Smooth muscle cell (in vitro differentiated cells): ENCODE measurements around the gene PCGF3. TPM values are rescaled to one million over a fixed set of nuclear protein-coding genes. Genes with fewer than 3 reads are reported as not detected.
A peak's percentile ranks its signal among the peaks of the same experiment; 100 is the strongest.

Source experiments
- DNase-seq: peaks from one replicate; lab custom pipeline; 2025; ENCODE audit not compliant: unreplicated experiment; lab: John Stamatoyannopoulos, UW
- H2AFZ ChIP-seq: fragments of 200-600 bp; sonication (generic); 2 replicates; pipeline ENCODE4 v1.6.0; 2016; ENCODE audit warnings: antibody characterized with exemption, low read depth, mild to moderate bottlenecking
- H3F3A ChIP-seq: fragments of 200-600 bp; sonication (generic); 2 replicates; pipeline ENCODE4 v1.6.0; 2017; ENCODE audit warnings: antibody characterized with exemption, low read depth
- H3K27ac ChIP-seq: fragments of 200-600 bp; sonication (generic); 2 replicates; pipeline ENCODE4 v1.5.1; 2016; ENCODE audit warnings: low read depth, mild to moderate bottlenecking
- H3K27me3 ChIP-seq: fragments of 200-600 bp; sonication (generic); 2 replicates; pipeline ENCODE4 v1.6.1; 2016; ENCODE audit warnings: low read depth, mild to moderate bottlenecking
- H3K36me3 ChIP-seq: fragments of 200-600 bp; sonication (generic); 2 replicates; pipeline ENCODE4 v1.5.1; 2016; ENCODE audit warnings: low read depth
- H3K4me1 ChIP-seq: fragments of 200-600 bp; sonication (generic); 2 replicates; pipeline ENCODE4 v1.5.1; 2016; ENCODE audit warnings: low read depth
- H3K4me2 ChIP-seq: fragments of 200-600 bp; sonication (generic); 2 replicates; pipeline ENCODE4 v1.6.0; 2016; ENCODE audit warnings: mild to moderate bottlenecking
- H3K4me3 ChIP-seq: fragments of 200-600 bp; sonication (generic); 2 replicates; pipeline ENCODE4 v1.5.1; 2016; ENCODE audit warnings: mild to moderate bottlenecking
- H3K79me2 ChIP-seq: fragments of 200-600 bp; sonication (generic); 2 replicates; pipeline ENCODE4 v1.6.0; 2016; ENCODE audit warnings: low read depth, mild to moderate bottlenecking
- H3K9ac ChIP-seq: fragments of 200-600 bp; sonication (generic); 2 replicates; pipeline ENCODE4 v1.6.0; 2016; ENCODE audit warnings: low read depth
- H3K9me3 ChIP-seq: fragments of 200-600 bp; sonication (generic); replicated peaks from 2 replicates; pipeline ENCODE4 v1.5.1; 2016; ENCODE audit warnings: low read depth
- H4K20me1 ChIP-seq: fragments of 200-600 bp; sonication (generic); 2 replicates; pipeline ENCODE4 v1.6.0; 2016; ENCODE audit warnings: low read depth
- CTCF ChIP-seq: fragments of 200-600 bp; sonication (generic); IDR thresholded peaks from 2 replicates; pipeline ENCODE4 v1.5.1; 2017; ENCODE audit warnings: borderline replicate concordance, mild to moderate bottlenecking, antibody characterized with exemption; ENCODE audit not compliant: insufficient read depth, poor library complexity, severe bottlenecking
- WGBS: methylation state at CpG from one replicate; pipeline ENCODE4 v1.1.7; 2016; ENCODE audit warnings: low lambda C conversion rate; 5-methylcytosine and 5-hydroxymethylcytosine counted together
- polyA plus RNA-seq: library from polyadenylated mRNA; unstranded; fragments of >200 nt; fragmentation: Nextera tagmentation; extraction: Ambion mirVana; gene quantifications from 2 replicates; pipeline ENCODE4 v1.2.1, GENCODE V29; 2016
- total RNA-seq: library from RNA; depleted of rRNA; stranded (reverse); fragments of >200 nt; gene quantifications from 2 replicates; pipeline ENCODE4 v1.2.3, GENCODE V29; 2014

PCGF3 gene
- total and polyA plus RNA-seq, 2 experiments from 2014 or later = 29.6 to 45.4 TPM

GRCh38 chr4:723751-724530 is 18.3 kb downstream of the PCGF3 start:
- no peak for DNase-seq
- Histone ChIP-seq H3K4me2 (no peak overlapping the region), H3F3A (no peaks in the 10 kb centered on the region), H3K27me3 (no peaks in the 10 kb centered on the region), H3K9ac (no peak overlapping the region), H3K4me1 (no peaks in the 10 kb centered on the region), H3K27ac (no peak overlapping the region), H2AFZ (no peak overlapping the region), H4K20me1 (peaks cover 96% of the 10 kb centered on the region), H3K4me3 (no peak overlapping the region), H3K9me3 (no peaks in the 10 kb centered on the region), H3K79me2 (peaks cover 96% of the 10 kb centered on the region), H3K36me3 (no peaks in the 10 kb centered on the region)
- TF ChIP-seq CTCF = no peak
- WGBS = 94% methylated on average over 28 of the region's 28 CpGs

- no peaks in the 10 kb centered on the region for H3F3A ChIP-seq
- H3K27ac ChIP-seq = peak overlapping the region; percentile 28
- no peaks in the 10 kb centered on the region for H3K4me1 ChIP-seq
- no peak overlapping the region for H2AFZ ChIP-seq
- H3K79me2 ChIP-seq = peaks cover 95% of the 10 kb centered on the region
- H3K4me2 ChIP-seq = no peak overlapping the region
- no peaks in the 10 kb centered on the region for H3K9me3 ChIP-seq
- no peak for TF ChIP-seq CTCF
- H3K9ac ChIP-seq = no peak overlapping the region
- H3K4me3 ChIP-seq = no peak overlapping the region
- H3K27me3 ChIP-seq = no peaks in the 10 kb centered on the region
- H4K20me1 ChIP-seq = peaks cover 96% of the 10 kb centered on the region
- no peaks in the 10 kb centered on the region for H3K36me3 ChIP-seq
- no peak for DNase-seq
- 99% methylated on average over 41 of the region's 41 CpGs for WGBS
Measured at GRCh38 chr4:725391-726234, 20.0 kb downstream of the PCGF3 start.

- H3K27ac ChIP-seq = peak overlapping the region; percentile 28
- H3K4me2 ChIP-seq = no peak overlapping the region
- TF ChIP-seq CTCF = no peak
- H3K9ac ChIP-seq = no peak overlapping the region
- peaks cover 96% of the 10 kb centered on the region for H4K20me1 ChIP-seq
- no peaks in the 10 kb centered on the region for H3K27me3 ChIP-seq
- DNase-seq = no peak
- no peaks in the 10 kb centered on the region for H3K36me3 ChIP-seq
- H3K4me3 ChIP-seq = no peak overlapping the region
- 75% methylated on average over 16 of the region's 16 CpGs for WGBS
- no peaks in the 10 kb centered on the region for H3K4me1 ChIP-seq
- peaks cover 88% of the 10 kb centered on the region for H3K79me2 ChIP-seq
- H3K9me3 ChIP-seq = no peaks in the 10 kb centered on the region
- H2AFZ ChIP-seq = no peak overlapping the region
- H3F3A ChIP-seq = peaks cover 2% of the 10 kb centered on the region
Measured at GRCh38 chr4:726235-726787, 20.7 kb downstream of the PCGF3 start.
